Suppressor macrophage treated with lipopolysaccharide for 4 hours (primary cell): ENCODE measurements around the gene RASL12.

Experiments
- DNase-seq: peaks from one replicate; pipeline ENCODE4 v3.0.0-alpha.2; 2020

RASL12 gene

GRCh38 chr15:65052956-65053355, 14.8 kb downstream of the RASL12 start:
- DNase-seq: no peak

- no peak for DNase-seq
These were observed 16.5 kb downstream of the RASL12 start for GRCh38 chr15:65051266-65051665.

- no peak for DNase-seq
These were observed 17.5 kb downstream of the RASL12 start for GRCh38 chr15:65050270-65050669.

- peak; percentile 88 for DNase-seq
These were observed 18.4 kb downstream of the RASL12 start for GRCh38 chr15:65049418-65049840.

GRCh38 chr15:65048241-65048640, 19.6 kb downstream of the RASL12 start:
- DNase-seq: no peak

DNA sequence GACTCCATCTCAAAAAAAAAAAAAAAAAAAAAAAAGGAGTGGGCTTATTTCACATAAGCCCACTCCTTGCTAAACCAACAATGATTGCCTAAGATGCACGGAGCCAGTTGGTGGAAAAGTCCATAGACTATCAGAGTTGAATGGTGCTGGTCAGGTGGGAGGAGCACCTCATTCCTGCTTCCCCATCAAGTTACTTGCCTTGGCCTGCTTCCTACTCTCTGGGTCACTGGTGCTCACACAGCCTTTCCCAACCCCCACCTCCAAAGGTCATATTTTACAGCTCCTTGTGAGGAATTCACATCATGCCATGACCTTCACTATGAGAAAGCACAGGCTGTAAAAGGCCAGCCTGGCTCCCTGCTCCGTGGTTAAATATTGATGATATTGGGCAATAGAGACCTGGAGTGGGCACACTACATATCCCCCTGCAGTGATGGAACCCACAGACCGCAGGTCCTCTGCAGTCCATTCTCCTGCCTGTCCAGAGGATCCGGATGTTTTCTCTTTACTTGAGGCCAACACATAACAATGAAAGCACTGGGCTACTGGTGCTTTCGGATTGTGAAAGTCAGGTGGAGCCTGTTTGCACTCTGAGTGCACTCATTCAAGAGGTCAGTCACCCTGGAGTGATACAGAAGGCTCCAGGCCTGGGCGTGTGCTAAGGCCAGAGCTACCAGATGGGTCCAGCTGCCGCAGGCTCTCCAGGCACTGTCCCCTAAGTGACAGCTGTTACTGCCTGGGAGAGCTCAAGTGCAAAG, 22.9 kb downstream of the RASL12 start, which contains the start of gene SLC51B:
TSS of gene SLC51B (plus strand) at position 664 of the 758 bp plus-strand sequence. CDS start 4,618 bp downstream, outside the sequence.
- DNase-seq: peak; percentile 24

DNA sequence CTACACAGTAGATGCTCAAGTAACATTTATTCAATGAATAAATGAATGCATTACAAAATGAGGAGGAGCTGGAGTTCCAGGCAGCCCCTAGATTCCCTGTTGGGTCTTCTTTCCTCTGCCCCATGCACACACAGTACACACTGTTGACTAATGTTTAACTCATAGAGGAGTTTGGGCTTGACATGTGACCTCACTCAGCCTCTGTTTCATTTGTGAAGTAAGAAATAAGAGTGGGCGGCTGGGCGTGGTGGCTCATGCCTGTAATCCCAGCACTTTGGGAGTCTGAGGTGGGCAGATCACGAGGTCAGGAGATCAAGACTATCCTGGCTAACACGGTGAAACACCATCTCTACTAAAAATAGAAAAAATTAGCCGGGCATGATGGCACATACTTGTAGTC, 23.6 kb downstream of the RASL12 start:
- DNase-seq: peak; percentile 78

DNA sequence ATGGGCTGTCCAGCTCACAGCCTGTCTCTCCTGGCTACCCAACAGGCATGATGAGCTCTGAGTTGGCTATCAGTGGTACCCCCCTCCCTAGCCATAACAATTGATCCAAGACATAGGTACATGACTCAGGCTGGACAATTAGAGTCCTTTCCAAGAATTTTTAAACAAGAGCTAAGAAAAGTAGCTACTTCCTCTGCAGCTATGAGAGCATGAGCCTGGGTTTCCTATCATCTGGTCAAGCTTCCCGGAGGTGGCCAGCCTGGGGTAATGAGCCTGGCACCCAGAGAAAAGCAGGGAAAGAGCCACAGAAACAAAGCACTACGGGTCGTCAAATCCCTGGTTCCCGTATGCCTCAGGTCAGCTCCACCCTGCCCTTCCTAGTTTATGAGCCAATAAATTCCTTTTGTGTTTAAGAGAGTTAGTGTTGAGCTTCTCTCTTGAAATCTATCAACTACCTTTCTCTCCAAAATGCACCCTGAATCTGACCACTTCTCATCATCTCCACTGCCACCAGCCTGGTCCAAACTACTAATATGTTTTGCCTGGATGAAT, 24.9 kb downstream of the RASL12 start:
- DNase-seq: no peak

- DNase-seq: no peak
These were observed 26.0 kb downstream of the RASL12 start for GRCh38 chr15:65041787-65042186.

GRCh38 chr15:65040461-65040860, 27.3 kb downstream of the RASL12 start:
- DNase-seq: no peak

DNA sequence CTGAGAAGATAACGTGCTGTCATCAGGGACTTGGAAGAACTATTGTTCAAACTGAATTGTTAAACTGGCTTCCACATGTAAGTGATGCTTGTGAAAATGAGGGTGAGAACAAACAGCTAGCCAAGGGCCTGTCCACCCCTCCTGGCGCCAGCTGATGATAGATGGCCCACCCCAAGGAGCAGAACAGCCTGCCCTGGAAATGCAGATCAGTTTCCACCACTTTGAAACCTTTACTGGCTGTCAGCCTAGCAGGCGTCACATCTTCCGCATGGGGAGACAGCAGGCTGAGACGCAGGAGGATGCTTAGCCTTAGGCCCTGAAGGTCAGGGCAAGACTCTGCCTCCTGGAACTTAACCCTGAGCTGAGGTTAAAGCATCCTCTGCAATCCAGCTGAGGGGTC, 29.0 kb downstream of the RASL12 start:
- DNase-seq: no peak

DNA sequence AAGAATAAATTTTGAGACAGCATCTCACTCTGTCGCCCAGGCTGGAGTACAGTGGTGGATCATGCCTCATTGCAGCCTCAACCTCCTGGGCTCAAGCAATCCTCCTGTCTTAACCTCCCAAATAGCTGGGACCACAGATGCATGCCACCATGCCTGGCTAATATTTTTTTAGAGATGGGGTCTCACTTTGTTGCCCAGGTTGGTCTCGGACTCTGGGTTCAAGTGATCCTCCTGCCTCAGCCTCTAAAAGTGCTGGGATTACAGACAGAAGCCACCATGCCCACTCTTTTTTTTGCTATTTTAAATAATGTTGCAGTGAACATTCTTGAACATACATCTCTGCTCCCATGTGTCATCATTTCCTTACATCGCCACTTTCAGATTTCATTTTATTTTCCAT, 29.4 kb downstream of the RASL12 start:
- no peak for DNase-seq

DNA sequence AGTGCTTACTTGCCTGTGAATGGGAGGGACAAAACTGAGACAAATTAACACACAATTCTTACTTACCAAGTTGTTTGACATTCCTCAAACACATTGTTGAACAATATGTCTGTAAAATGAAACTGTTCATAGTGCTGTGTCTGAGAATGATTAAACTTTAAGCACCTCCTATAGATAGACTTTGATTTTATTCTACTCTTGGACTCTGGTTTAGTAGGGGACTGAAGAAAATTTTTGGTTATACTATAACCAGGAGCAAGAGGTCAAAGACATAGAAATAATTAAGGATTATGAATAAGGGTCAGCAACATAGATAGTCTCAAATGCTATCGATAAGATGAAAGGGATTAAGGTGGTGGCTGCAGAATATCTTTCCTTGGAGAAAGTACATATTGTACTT, 30.5 kb downstream of the RASL12 start:
- no peak for DNase-seq

DNA sequence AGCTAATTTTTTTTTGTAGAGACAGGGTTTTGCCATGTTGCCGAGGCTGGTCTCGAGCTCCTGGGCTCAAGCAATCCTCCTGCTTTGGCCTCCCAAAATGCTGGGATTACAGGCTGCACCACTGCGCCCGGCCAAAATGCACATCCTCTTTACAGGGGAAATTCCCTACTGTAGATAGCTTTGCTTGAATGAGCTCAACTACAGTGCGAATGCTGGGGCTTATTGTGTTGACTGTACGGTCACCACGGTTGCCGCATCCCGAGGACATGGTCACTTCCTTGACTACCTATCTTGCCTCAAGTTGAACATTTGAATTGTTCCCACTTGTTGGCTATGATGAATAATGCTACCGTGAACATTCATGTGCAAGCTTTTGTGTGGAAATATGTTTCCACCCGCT, 33.1 kb downstream of the RASL12 start:
- no peak for DNase-seq

DNA sequence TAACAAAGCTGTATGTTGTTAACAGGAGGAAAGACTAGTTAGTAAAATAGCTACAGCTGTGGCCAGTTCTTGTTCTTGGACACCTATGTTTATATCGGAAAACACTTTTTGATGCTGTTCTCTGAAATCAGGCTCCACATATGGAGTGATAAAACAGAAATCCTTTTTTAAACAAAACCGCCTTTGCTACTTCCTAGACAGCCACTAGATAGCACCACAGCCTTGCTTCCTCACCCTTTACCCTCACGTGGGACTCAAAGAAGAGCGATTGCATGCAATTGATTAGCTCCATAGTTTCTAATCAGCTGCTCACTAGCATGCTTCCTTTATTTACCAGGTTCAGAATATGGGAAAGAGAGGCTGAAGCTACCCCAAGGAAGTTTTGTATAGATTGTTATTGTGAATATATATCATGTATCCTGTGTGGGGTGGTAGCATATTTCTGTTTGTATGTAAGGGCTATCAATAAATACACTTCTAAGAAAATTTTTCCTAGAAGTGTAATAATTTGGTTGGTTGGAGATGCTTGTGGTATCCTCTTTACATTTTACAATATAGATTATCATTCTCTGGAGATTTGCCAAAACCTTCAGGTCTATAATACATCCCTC, 34.0 kb downstream of the RASL12 start:
- peak; percentile 58 for DNase-seq

DNA sequence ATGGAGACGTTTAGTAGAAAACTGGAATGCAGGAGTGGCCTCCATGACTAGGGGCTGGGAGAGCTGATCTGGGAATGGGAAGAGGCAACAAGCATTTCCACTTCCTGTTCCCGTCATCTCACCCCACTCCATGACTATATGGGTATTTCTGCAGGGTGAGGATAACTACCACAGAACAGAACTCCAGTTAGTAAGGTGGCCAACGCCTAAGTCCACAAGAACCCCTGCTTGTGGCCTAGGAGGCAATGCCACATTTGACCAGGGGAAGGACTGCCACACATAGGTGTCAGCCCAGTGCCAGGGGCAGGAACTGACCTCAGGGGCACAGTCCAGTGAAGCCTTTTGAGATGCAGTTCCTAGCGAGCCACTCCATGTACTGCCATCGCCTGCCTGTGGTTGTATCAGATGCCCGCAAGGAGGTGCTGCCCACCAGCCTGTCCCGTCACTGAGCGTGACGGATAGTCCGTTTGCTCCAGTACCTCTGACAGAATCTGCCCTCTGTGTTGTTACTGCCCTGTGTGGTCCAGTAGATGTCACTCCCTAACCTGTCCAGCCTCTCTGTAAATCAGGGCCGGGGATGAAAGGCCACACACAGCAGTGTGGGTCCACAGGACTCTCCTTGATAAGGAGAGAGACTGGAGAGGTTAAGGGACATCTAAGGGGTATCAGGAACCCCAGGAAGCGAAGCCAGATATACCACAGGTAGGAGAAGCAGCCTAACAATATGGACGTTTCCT, 34.8 kb downstream of the RASL12 start:
- peak; percentile 71 for DNase-seq

DNA sequence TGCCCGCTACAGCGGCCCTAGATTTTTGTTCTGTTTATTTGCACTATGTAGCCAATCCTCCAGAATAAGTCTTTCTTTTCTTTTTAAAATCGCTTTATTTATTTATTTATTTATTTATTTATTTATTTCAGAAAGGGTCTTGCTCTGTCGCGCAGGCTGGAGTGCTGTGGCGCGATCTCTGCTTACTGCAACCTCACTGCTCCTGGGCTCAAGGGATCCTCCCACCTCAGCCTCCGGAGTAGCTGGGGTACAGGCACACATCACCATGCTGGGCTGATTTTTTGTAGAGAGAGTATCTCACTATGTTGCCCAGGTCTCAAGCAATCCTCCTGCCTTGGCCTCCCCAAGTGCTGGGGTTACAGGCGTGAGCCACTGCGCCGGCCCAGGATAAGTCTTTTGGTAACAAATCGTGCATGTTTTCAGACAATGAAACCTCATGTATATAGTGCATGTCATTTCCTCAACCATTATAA, 38.0 kb downstream of the RASL12 start:
- no peak for DNase-seq

GRCh38 chr15:65028921-65029735, 38.7 kb downstream of the RASL12 start, which contains the start of gene MTFMT:
Gene MTFMT, minus strand, starts transcription at chr15:65029639. Its CDS starts 26 bp downstream, at chr15:65029613.
- peak; percentile 91 for DNase-seq

GRCh38 chr15:65028338-65028737, 39.5 kb downstream of the RASL12 start:
- no peak for DNase-seq

DNA sequence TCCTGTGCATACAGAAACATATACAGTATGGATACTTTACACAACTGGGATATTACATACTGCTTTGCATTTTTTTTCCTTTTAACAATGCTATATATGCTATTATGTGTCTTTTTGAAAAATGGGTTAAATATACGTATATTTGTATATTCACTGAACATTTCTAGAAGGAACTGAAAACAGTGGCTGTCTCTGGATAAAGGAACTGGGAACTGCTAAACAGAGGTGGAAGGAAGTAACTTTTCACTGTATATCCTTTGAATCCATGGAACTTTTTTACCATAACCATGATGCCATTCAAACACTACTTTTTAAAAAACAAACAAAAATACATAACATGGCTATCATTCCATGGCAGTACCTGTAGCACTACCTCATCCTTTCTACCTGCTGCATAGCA, 40.2 kb downstream of the RASL12 start:
- peak; percentile 43 for DNase-seq

DNA sequence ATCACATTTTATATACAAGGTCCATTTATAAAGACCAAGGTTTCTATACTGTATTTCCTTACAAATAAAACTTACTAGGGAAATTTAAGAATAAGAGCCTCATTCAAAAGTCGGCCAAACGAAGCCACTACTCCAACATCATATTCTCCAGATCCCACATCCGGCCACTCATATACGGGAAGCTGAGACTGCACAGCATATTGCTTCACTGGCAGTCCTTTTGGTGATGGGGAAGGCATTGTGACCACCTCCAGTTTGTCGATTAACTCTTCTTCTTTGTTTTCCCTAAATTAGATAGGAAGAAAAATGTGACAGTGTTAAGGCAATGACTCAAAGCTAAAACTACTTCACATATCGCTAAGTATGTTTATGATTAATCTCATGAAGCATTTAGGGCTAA, 41.0 kb downstream of the RASL12 start:
- DNase-seq: no peak

GRCh38 chr15:65021488-65021887, 46.3 kb downstream of the RASL12 start:
- no peak for DNase-seq
